ENCODE results near the gene CCS.
"Not testable (repeated sequence)": the region's sequence is repeated elsewhere in the genome, so short reads cannot be mapped to it uniquely, and the experiment has no call there.

The CCS gene

DNA sequence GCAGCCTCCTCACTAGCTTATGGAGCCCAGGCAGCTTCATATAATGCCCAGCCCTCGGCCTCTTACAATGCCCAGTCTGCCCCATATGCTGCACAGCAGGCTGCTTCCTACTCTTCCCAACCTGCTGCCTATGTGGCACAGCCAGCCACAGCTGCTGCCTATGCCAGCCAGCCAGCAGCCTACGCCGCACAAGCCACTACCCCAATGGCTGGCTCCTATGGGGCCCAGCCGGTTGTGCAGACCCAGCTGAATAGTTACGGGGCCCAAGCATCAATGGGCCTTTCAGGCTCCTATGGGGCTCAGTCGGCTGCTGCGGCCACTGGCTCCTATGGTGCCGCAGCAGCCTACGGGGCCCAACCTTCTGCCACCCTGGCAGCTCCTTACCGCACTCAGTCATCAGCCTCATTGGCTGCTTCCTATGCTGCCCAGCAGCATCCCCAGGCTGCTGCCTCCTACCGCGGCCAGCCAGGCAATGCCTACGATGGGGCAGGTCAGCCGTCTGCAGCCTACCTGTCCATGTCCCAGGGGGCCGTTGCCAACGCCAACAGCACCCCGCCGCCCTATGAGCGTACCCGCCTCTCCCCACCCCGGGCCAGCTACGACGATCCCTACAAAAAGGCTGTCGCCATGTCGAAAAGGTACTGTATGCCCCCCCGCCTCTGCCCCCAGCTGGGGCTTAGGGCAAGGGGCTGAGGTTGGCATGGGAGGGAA lies 32.2 kb downstream of the CCS start:
- H3K4me1 Mint-ChIP-seq (ENCODE audit: low read depth), result peaks cover 73% of the 10 kb centered on the region
- no peaks in the 10 kb centered on the region for H3K27me3 Mint-ChIP-seq
- no peak overlapping the region for H3K27ac Mint-ChIP-seq
- H3K9me3 Mint-ChIP-seq (ENCODE audit: low read depth), result no peaks in the 10 kb centered on the region
- peaks cover 2% of the 10 kb centered on the region for H3K36me3 Mint-ChIP-seq
- H3K4me3 Mint-ChIP-seq, result no peak overlapping the region

- no peak overlapping the region for H3K27ac Mint-ChIP-seq
- no peaks in the 10 kb centered on the region for H3K9me3 Mint-ChIP-seq (ENCODE audit: low read depth)
- no peak overlapping the region for H3K4me3 Mint-ChIP-seq
- no peaks in the 10 kb centered on the region for H3K27me3 Mint-ChIP-seq
- peaks cover 2% of the 10 kb centered on the region for H3K36me3 Mint-ChIP-seq
- peaks cover 70% of the 10 kb centered on the region for H3K4me1 Mint-ChIP-seq (ENCODE audit: low read depth)
Measured at GRCh38 chr11:66625752-66626149, 32.8 kb downstream of the CCS start.

- Mint-ChIP-seq H3K9me3 (ENCODE audit: low read depth) (no peaks in the 10 kb centered on the region), H3K4me1 (ENCODE audit: low read depth) (peaks cover 66% of the 10 kb centered on the region)
Measured at GRCh38 chr11:66626382-66626781, 33.4 kb downstream of the CCS start.

DNA sequence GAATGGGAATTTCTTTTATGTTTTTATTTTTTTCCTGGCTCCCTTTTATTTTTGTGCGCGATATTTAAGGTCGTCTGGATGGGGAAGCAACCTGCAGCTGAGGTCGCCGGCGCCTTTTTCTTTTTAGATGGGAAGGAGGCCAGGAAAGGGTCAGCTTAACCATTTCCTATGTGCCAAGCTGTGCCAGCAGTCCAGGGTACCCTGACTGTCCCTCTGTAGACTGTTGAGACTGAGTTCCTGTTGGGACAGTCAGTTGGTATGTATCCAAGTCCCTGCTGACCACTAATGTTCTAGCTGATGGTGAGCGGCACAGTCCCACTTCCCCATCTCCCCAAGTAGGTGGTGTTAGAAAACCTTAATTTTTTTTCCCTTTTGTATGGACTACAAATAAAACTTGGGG lies 33.9 kb downstream of the CCS start:
- Mint-ChIP-seq H3K4me1 (ENCODE audit: low read depth) (peaks cover 63% of the 10 kb centered on the region), H3K27ac (no peak overlapping the region), H3K36me3 (peaks cover 2% of the 10 kb centered on the region)

More at GRCh38 chr11:66626382-66626781, 33.4 kb downstream of the CCS start:
- Mint-ChIP-seq H3K27ac (no peak overlapping the region), H3K27me3 (no peaks in the 10 kb centered on the region), H3K36me3 (peaks cover 2% of the 10 kb centered on the region), H3K4me3 (no peak overlapping the region)

DNA sequence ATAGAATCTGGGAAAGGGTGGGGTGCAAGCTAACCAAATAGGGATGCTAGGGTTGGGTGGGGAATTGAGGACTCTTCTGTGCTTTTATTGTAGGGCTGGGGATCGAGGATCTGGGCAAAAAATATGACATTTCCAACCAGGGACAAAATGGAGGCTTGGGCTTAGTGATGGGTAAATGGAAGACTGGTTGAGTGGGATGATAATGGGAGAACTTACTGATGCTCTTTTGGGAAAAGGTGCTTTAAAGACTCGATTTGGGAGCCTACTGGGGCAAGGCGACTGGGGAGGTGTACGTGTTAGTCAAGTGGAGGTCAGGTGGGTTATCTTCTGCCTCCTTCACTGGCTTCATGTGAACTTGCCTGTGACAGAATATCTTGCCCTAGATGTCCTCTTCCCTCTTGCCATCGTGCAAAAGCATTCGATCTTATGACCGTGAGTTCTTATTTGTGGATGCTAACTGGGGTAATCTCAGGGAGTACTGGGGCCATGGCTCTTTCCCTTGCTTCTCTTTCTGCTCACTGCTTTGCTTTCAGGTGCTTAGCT lies 35.1 kb downstream of the CCS start:
- H3K36me3 Mint-ChIP-seq, result peaks cover 6% of the 10 kb centered on the region
- peaks cover 56% of the 10 kb centered on the region for H3K4me1 Mint-ChIP-seq (ENCODE audit: low read depth)
- H3K4me3 Mint-ChIP-seq, result no peak overlapping the region
- H3K9me3 Mint-ChIP-seq (ENCODE audit: low read depth), result no peaks in the 10 kb centered on the region
- peak overlapping the region; percentile 35 for H3K27ac Mint-ChIP-seq
- H3K27me3 Mint-ChIP-seq, result no peaks in the 10 kb centered on the region

More for the DNA sequence above, 33.9 kb downstream of the CCS start:
- no peaks in the 10 kb centered on the region for H3K9me3 Mint-ChIP-seq (ENCODE audit: low read depth)
- no peaks in the 10 kb centered on the region for H3K27me3 Mint-ChIP-seq
- no peak overlapping the region for H3K4me3 Mint-ChIP-seq

DNA sequence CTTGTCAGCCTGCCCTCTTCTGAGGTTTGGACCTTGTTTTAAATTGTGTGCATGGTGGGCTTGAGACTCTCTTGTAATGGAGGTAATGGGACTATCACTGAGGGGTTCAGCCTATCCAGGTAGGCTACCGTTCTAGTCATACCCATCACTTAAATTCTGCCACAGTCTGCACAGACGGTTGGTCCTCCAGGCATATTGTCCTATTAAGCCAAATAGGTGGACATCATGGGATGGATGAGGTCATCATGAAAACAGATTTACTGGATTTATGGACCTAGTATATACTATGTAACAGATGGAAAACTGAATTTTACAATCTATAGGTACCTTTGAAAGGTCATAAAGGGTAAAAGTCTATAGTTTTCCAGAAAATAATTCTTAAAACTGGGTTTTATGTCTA lies 36.4 kb downstream of the CCS start:
- no peaks in the 10 kb centered on the region for H3K27me3 Mint-ChIP-seq
- H3K4me1 Mint-ChIP-seq (ENCODE audit: low read depth), result peaks cover 48% of the 10 kb centered on the region
- H3K9me3 Mint-ChIP-seq (ENCODE audit: low read depth), result no peaks in the 10 kb centered on the region
- peak overlapping the region; percentile 35 for H3K27ac Mint-ChIP-seq
- H3K4me3 Mint-ChIP-seq, result no peak overlapping the region
- peaks cover 6% of the 10 kb centered on the region for H3K36me3 Mint-ChIP-seq

GRCh38 chr11:66631883-66632282 lies 38.9 kb downstream of the CCS start:
- Mint-ChIP-seq H3K27me3 (no peaks in the 10 kb centered on the region), H3K4me3 (no peak overlapping the region), H3K9me3 (ENCODE audit: low read depth) (no peaks in the 10 kb centered on the region), H3K27ac (no peak overlapping the region), H3K36me3 (peaks cover 10% of the 10 kb centered on the region), H3K4me1 (ENCODE audit: low read depth) (peaks cover 48% of the 10 kb centered on the region)

DNA sequence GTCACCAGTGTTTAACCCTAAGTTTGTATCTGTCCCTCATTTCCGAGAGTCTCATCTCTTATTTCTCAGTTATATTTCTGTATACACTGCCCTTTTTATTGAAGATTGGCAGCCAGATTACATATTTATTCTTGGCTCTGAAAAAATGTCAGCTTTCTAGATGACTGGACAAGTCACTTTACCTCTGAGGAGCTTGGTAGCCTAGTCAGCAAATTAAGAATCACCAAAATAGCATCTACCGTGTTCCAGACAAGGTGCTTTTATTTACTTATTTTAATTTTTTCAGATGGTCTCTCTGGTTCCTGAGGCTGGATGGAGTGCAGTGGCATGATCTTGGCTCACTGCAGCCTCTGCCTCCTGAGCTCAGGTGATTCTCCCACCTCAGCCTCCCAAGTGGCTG lies 40.0 kb downstream of the CCS start:
- Mint-ChIP-seq H3K36me3 (peaks cover 10% of the 10 kb centered on the region), H3K27me3 (no peaks in the 10 kb centered on the region), H3K9me3 (ENCODE audit: low read depth) (no peaks in the 10 kb centered on the region), H3K4me3 (no peak overlapping the region), H3K27ac (no peak overlapping the region), H3K4me1 (ENCODE audit: low read depth) (peaks cover 49% of the 10 kb centered on the region)

GRCh38 chr11:66636411-66636810 lies 43.4 kb downstream of the CCS start:
- Mint-ChIP-seq H3K27ac (peak overlapping the region; percentile 61), H3K4me1 (ENCODE audit: low read depth) (peaks cover 54% of the 10 kb centered on the region), H3K27me3 (no peaks in the 10 kb centered on the region), H3K9me3 (ENCODE audit: low read depth) (no peaks in the 10 kb centered on the region), H3K4me3 (no peak overlapping the region), H3K36me3 (peaks cover 21% of the 10 kb centered on the region)

- Mint-ChIP-seq H3K9me3 (ENCODE audit: low read depth) (no peaks in the 10 kb centered on the region), H3K36me3 (peaks cover 25% of the 10 kb centered on the region)
Measured at GRCh38 chr11:66637557-66638176, 44.7 kb downstream of the CCS start.

GRCh38 chr11:66638177-66639065 lies 45.4 kb downstream of the CCS start, which contains the start of gene RBM4:
Gene RBM4 (plus strand): TSS chr11:66638703. CDS start chr11:66639712, 1,009 bp downstream.
- no peaks in the 10 kb centered on the region for H3K27me3 Mint-ChIP-seq
- H3K9me3 Mint-ChIP-seq (ENCODE audit: low read depth), result no peaks in the 10 kb centered on the region
- peak within 1 kb of the TSS; percentile 97 for H3K4me3 Mint-ChIP-seq
- peaks cover 67% of the 10 kb centered on the region for H3K4me1 Mint-ChIP-seq (ENCODE audit: low read depth)
- peaks cover 29% of the 10 kb centered on the region for H3K36me3 Mint-ChIP-seq
- H3K27ac Mint-ChIP-seq, result peak within 1 kb of the TSS; percentile 97

More at GRCh38 chr11:66637557-66638176, 44.7 kb downstream of the CCS start:
- Mint-ChIP-seq H3K27ac (peak overlapping the region; percentile 97), H3K4me3 (peak overlapping the region; percentile 97), H3K27me3 (no peaks in the 10 kb centered on the region), H3K4me1 (ENCODE audit: low read depth) (peaks cover 61% of the 10 kb centered on the region)

- no peaks in the 10 kb centered on the region for H3K27me3 Mint-ChIP-seq
- H3K9me3 Mint-ChIP-seq (ENCODE audit: low read depth), result no peaks in the 10 kb centered on the region
- peaks cover 74% of the 10 kb centered on the region for H3K4me1 Mint-ChIP-seq (ENCODE audit: low read depth)
- H3K27ac Mint-ChIP-seq, result peak overlapping the region; percentile 97
- peaks cover 29% of the 10 kb centered on the region for H3K36me3 Mint-ChIP-seq
- H3K4me3 Mint-ChIP-seq, result peak overlapping the region; percentile 97
Measured at GRCh38 chr11:66639066-66639813, 46.3 kb downstream of the CCS start.

DNA sequence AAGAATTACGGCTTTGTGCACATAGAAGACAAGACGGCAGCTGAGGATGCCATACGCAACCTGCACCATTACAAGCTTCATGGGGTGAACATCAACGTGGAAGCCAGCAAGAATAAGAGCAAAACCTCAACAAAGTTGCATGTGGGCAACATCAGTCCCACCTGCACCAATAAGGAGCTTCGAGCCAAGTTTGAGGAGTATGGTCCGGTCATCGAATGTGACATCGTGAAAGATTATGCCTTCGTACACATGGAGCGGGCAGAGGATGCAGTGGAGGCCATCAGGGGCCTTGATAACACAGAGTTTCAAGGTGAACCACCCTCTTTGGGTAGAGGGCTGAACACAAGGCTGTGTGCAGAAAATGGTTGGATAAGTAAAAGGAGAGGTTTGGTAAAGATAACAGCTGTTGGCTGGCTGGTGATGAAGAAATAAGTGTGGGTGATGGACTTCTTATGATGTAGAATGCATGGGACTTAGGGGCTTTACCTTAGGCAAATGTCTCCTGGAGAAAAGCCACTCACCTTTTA lies 46.9 kb downstream of the CCS start:
- not testable (repeated sequence) for H3K27me3 Mint-ChIP-seq; H3K9me3 Mint-ChIP-seq (ENCODE audit: low read depth)
- peak overlapping the region; percentile 97 for H3K27ac Mint-ChIP-seq
- H3K4me3 Mint-ChIP-seq, result peak overlapping the region; percentile 97
- H3K4me1 Mint-ChIP-seq (ENCODE audit: low read depth), result peaks cover 75% of the 10 kb centered on the region
- peaks cover 27% of the 10 kb centered on the region for H3K36me3 Mint-ChIP-seq

DNA sequence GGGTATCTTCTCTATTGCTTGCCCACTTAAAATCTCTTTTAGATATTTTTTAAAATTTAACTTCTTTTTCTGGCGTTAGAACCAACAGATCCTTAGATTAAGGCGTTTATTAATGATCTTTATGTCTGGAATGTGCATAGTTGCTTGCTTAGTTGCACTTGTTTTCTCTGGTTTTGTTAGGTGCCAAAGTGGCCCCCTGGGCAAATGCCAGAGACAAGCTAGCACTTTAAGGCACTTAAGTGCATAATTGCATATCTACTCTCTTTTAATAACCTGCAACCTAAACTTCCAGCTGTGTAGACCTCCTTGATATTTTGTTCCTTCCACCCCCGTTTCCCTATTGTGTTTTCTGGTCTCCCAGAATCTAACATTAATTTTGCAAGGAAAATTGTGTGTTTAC lies 48.8 kb downstream of the CCS start:
- Mint-ChIP-seq H3K4me1 (ENCODE audit: low read depth) (peaks cover 90% of the 10 kb centered on the region), H3K9me3 (ENCODE audit: low read depth) (no peaks in the 10 kb centered on the region), H3K27ac (peak overlapping the region; percentile 79), H3K27me3 (no peaks in the 10 kb centered on the region), H3K36me3 (peaks cover 40% of the 10 kb centered on the region), H3K4me3 (peak overlapping the region; percentile 97)
